DND-41 (cell line): ENCODE data around the gene FLNB.

ENCODE experiments used
- EZH2 ChIP-seq: IDR thresholded peaks from 3 replicates; pipeline ENCODE4 v1.6.1; 2012; ENCODE audit warnings: borderline replicate concordance, low read depth, mild to moderate bottlenecking, moderate library complexity, low read length, inconsistent platforms; ENCODE audit not compliant: severe bottlenecking
- TF ChIP-seq, protein P1 (sequence below): IDR thresholded peaks from 2 replicates; pipeline ENCODE4 v1.5.1; 2012; ENCODE audit warnings: borderline replicate concordance, low read length, moderate library complexity, mild to moderate bottlenecking; ENCODE audit not compliant: poor library complexity, severe bottlenecking; ENCODE audit errors: extremely low read depth

DNA sequence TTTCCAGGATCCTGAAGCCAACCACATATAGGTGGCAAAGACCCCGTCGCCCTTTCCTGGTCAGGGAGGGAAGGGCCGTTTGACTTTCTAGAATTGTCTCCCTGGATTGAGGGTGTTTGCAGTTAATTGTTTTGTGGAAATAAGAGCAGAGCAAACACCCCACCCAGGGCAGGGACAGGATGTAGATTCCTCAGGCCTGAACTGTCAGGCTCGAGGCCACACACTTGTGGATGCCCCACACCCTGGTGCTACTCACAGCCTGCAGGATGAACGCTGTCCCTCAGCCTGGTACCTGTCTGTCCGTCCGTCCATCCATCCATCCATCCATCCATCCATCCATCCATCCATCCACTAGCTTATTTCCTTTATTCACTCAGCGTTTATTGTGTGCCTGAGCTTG, 29.9 kb upstream of the FLNB start:
- no peak for TF ChIP-seq EZH2
- TF ChIP-seq, protein P1, sequence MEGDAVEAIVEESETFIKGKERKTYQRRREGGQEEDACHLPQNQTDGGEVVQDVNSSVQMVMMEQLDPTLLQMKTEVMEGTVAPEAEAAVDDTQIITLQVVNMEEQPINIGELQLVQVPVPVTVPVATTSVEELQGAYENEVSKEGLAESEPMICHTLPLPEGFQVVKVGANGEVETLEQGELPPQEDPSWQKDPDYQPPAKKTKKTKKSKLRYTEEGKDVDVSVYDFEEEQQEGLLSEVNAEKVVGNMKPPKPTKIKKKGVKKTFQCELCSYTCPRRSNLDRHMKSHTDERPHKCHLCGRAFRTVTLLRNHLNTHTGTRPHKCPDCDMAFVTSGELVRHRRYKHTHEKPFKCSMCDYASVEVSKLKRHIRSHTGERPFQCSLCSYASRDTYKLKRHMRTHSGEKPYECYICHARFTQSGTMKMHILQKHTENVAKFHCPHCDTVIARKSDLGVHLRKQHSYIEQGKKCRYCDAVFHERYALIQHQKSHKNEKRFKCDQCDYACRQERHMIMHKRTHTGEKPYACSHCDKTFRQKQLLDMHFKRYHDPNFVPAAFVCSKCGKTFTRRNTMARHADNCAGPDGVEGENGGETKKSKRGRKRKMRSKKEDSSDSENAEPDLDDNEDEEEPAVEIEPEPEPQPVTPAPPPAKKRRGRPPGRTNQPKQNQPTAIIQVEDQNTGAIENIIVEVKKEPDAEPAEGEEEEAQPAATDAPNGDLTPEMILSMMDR: no peak
